Suprapubic skin (tissue), 4 donors: ENCODE measurements around the gene SH2D1B. TPM values are rescaled to one million over a fixed set of nuclear protein-coding genes. Genes with fewer than 3 reads are reported as not detected.

Experiments
- DNase-seq, 2 donors: peaks; one replicate each; pipeline ENCODE4 v3.0.0-alpha.2; 2019; ENCODE audit warnings: low spot score in 2 of 2
- H3K27ac ChIP-seq: fragments of 200-600 bp; sonication (generic); one replicate; pipeline ENCODE4 v1.5.1; 2019
- H3K27me3 ChIP-seq: fragments of 200-600 bp; sonication (generic); one replicate; pipeline ENCODE4 v1.5.1; 2019
- H3K36me3 ChIP-seq: fragments of 200-600 bp; sonication (generic); one replicate; pipeline ENCODE4 v1.5.1; 2019
- H3K4me1 ChIP-seq: fragments of 200-600 bp; sonication (generic); one replicate; pipeline ENCODE4 v1.5.1; 2019
- H3K4me3 ChIP-seq: fragments of 200-600 bp; sonication (generic); one replicate; pipeline ENCODE4 v1.5.1; 2019; ENCODE audit warnings: mild to moderate bottlenecking
- H3K9me3 ChIP-seq: fragments of 200-600 bp; sonication (generic); one replicate; pipeline ENCODE4 v1.5.1; 2019
- EP300 ChIP-seq: sonication (generic); formaldehyde crosslinking; IDR thresholded peaks from one replicate; pipeline ENCODE4 v1.6.1; 2017; ENCODE audit warnings: antibody characterized with exemption
- POLR2A ChIP-seq, 2 donors: fragments of 450-650 bp; IDR thresholded peaks; one replicate each; pipeline ENCODE4 v1.6.1; 2017; ENCODE audit warnings: antibody characterized with exemption in 2 of 2, mild to moderate bottlenecking in 2 of 2, moderate library complexity in 2 of 2
- POLR2AphosphoS5 ChIP-seq, 3 donors: sonication (generic); formaldehyde crosslinking; IDR thresholded peaks; one replicate each; pipeline ENCODE4 v1.6.1; 2017; ENCODE audit warnings: antibody characterized with exemption in 3 of 3
- WGBS: methylation state at CpG from one replicate; pipeline ENCODE4 v1.1.5; 2018; 5-methylcytosine and 5-hydroxymethylcytosine counted together
- total RNA-seq, 4 donors: library from RNA; depleted of rRNA; stranded (reverse); fragments of >200 nt; gene quantifications; one replicate each; pipeline ENCODE4 v1.1.0, GENCODE V29; 2016
- TF ChIP-seq, protein P1 (sequence below), 2 donors: fragments of 200-600 bp in 1 of 2; fragments of 450-650 bp in 1 of 2; sonication (generic) in 1 of 2; IDR thresholded peaks; one replicate each; pipeline ENCODE4 v1.5.1; 2016 to 2019; ENCODE audit warnings: antibody characterized with exemption in 2 of 2, mild to moderate bottlenecking in 1 of 2, moderate library complexity in 1 of 2

SH2D1B gene
- total RNA-seq, 4 donors from 2014 or later, result not detected

DNA sequence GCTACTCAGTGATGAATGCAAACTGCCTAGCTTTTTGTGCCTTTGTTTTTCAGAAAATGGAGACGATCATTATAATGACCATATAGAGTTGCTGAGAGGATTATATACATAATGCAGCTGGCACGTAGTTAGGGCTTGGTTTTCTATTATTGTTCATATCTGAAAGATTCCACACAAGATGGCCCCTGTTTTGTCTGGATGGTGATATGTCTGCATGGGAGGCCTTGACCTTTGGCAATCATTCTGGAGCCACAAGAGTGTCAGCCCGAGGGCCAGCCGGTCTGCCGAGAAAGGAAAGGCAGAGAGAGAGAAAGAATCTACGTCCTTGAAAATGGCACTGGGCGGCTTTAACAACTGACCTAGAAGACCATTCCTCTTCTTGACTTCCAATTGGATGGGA lies 5.7 kb upstream of the SH2D1B start:
- Histone ChIP-seq H3K36me3 (no peaks in the 10 kb centered on the region), H3K4me1 (no peaks in the 10 kb centered on the region)
- TF ChIP-seq EP300, result no peak
- TF ChIP-seq, protein P1, sequence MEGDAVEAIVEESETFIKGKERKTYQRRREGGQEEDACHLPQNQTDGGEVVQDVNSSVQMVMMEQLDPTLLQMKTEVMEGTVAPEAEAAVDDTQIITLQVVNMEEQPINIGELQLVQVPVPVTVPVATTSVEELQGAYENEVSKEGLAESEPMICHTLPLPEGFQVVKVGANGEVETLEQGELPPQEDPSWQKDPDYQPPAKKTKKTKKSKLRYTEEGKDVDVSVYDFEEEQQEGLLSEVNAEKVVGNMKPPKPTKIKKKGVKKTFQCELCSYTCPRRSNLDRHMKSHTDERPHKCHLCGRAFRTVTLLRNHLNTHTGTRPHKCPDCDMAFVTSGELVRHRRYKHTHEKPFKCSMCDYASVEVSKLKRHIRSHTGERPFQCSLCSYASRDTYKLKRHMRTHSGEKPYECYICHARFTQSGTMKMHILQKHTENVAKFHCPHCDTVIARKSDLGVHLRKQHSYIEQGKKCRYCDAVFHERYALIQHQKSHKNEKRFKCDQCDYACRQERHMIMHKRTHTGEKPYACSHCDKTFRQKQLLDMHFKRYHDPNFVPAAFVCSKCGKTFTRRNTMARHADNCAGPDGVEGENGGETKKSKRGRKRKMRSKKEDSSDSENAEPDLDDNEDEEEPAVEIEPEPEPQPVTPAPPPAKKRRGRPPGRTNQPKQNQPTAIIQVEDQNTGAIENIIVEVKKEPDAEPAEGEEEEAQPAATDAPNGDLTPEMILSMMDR (IDR thresholded peaks at IDR 0.05), result no peak
- TF ChIP-seq POLR2A (IDR thresholded peaks at IDR 0.05), result no peak
- TF ChIP-seq POLR2AphosphoS5 (IDR thresholded peaks at IDR 0.05), result no peak

DNA sequence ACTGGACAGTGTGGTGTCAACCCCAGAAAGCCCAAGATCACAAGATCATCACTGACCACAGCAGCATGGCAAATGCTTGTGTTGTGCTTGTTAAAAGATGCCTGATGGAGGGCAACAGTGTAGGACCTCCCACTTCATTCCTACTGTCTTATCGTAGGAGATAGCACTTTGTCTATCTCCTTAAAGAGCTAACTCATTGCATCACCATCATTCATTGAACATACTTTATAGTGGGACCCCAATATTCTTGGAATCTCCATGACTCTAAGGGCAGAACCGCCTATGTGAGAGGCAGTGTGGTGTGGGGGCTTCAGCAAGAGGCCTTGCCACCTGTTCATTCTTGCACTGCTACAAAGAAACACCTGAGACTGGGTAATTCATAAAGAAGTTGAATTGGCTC lies 5.0 kb upstream of the SH2D1B start:
- WGBS, result 93% methylated on average over 2 of the region's 2 CpGs
- no peaks in the 10 kb centered on the region for H3K27me3 ChIP-seq
- H3K9me3 ChIP-seq, result no peaks in the 10 kb centered on the region
- TF ChIP-seq POLR2A (IDR thresholded peaks at IDR 0.05), result no peak
- no peak for TF ChIP-seq POLR2AphosphoS5 (IDR thresholded peaks at IDR 0.05)
- TF ChIP-seq, protein P1 (IDR thresholded peaks at IDR 0.05), result no peak
- DNase-seq, result no peak
- no peaks in the 10 kb centered on the region for H3K36me3 ChIP-seq
- H3K4me1 ChIP-seq, result no peaks in the 10 kb centered on the region
- H3K27ac ChIP-seq, result no peak overlapping the region
- H3K4me3 ChIP-seq, result no peak overlapping the region

More for the DNA sequence above, 5.7 kb upstream of the SH2D1B start:
- H3K4me3 ChIP-seq, result no peak overlapping the region
- WGBS, result 92% methylated on average over 7 of the region's 7 CpGs
- H3K9me3 ChIP-seq, result no peaks in the 10 kb centered on the region
- no peak overlapping the region for H3K27ac ChIP-seq
- no peak for DNase-seq
- H3K27me3 ChIP-seq, result no peaks in the 10 kb centered on the region

DNA sequence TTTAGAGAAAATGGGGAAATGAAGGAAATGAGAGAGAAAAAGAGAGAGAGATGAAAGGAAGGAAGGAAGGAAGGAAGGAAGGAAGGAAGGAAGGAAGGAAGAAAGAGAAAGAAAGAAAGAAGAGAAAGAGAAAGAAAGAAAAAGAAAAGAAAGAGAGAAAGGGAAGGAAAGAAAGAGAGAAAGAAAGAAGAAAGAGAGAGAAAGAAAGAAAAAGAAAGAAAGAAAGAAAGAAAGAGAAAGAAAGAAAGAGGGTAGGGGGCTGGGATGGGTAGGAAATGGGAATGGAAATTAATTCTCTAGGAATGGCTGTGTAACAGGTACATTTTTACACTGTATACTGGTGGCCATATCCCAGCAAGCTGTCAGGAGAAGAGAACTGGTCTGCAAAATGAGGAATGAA lies 4.3 kb upstream of the SH2D1B start:
- TF ChIP-seq, protein P1 (IDR thresholded peaks at IDR 0.05), result no peak
- TF ChIP-seq POLR2A (IDR thresholded peaks at IDR 0.05) (no peak), EP300 (no peak), POLR2AphosphoS5 (IDR thresholded peaks at IDR 0.05) (no peak)
- H3K27me3 ChIP-seq, result no peaks in the 10 kb centered on the region
- no peak for DNase-seq
- no peak overlapping the region for H3K27ac ChIP-seq
- H3K36me3 ChIP-seq, result no peaks in the 10 kb centered on the region
- no peaks in the 10 kb centered on the region for H3K9me3 ChIP-seq
- H3K4me1 ChIP-seq, result no peaks in the 10 kb centered on the region
- no peak overlapping the region for H3K4me3 ChIP-seq

DNA sequence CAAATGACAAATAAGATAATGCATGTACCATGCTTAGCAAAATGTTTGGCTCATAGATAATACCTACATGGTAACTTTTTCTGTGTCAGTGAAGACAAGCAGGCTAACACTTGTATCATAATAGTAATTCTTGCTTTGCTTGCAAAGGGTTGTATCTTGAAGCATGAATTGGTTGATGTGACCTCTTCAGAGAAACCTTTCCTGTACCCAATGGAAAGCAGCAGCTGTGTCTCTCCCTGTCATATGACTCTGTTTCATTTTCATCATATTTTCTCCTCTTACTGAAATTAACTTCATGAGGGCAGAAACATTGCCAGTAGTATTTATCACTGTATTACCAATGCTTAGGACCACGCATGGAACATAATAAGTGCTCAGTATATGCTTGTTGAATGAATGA lies 4.4 kb downstream of the SH2D1B start:
- Histone ChIP-seq H3K27ac (no peak overlapping the region), H3K27me3 (no peaks in the 10 kb centered on the region), H3K36me3 (no peaks in the 10 kb centered on the region), H3K4me1 (no peaks in the 10 kb centered on the region), H3K4me3 (no peak overlapping the region), H3K9me3 (no peaks in the 10 kb centered on the region)
- WGBS, result 91% methylated on average over 1 of the region's 1 CpG
- TF ChIP-seq, protein P1 (IDR thresholded peaks at IDR 0.05), result no peak
- TF ChIP-seq POLR2A (IDR thresholded peaks at IDR 0.05) (no peak), EP300 (no peak), POLR2AphosphoS5 (IDR thresholded peaks at IDR 0.05) (no peak)
- DNase-seq, result no peak

DNA sequence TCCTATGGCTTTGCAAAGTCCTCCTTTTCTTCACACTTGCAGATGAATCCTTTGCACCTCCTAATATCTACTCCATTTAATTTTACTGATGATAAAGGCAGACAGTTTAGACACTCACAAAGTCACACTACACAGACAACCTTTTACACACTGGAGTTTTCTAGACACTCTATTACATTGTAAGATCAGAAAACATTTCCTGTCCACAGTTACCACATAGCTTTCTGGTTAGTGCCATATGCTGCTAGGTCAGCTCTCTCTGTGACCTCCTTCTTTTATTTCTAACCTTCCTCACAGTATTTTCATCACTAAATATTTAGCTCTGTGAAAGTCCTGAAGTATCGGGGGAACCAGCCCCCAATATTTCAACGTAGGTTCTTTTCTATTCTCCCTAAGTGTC lies 5.1 kb downstream of the SH2D1B start:
- peaks cover 2% of the 10 kb centered on the region for H3K27me3 ChIP-seq
- 88% methylated on average over 2 of the region's 2 CpGs for WGBS

More for the DNA sequence above, 5.1 kb downstream of the SH2D1B start:
- H3K36me3 ChIP-seq, result no peaks in the 10 kb centered on the region
- DNase-seq, result no peak
- TF ChIP-seq POLR2AphosphoS5 (IDR thresholded peaks at IDR 0.05) (no peak), EP300 (no peak), POLR2A (IDR thresholded peaks at IDR 0.05) (no peak)
- TF ChIP-seq, protein P1 (IDR thresholded peaks at IDR 0.05), result no peak
- H3K9me3 ChIP-seq, result no peaks in the 10 kb centered on the region
- H3K4me3 ChIP-seq, result no peak overlapping the region
- no peak overlapping the region for H3K27ac ChIP-seq
- no peaks in the 10 kb centered on the region for H3K4me1 ChIP-seq
